Activated CD4-positive, alpha-beta memory T cell treated with anti-CD3 and anti-CD28 coated beads for 36 hours (primary cell): Measurements from ENCODE around the gene HBQ1. TPM values are rescaled to one million over a fixed set of nuclear protein-coding genes. Genes with fewer than 3 reads are reported as not detected.
"Not testable (repeated sequence)": the region's sequence is repeated elsewhere in the genome, so short reads cannot be mapped to it uniquely, and the experiment has no call there.

Source experiments
- CTCF ChIA-PET: fragments of 350-600 bp; sonication (Branson Sonifier 250); formaldehyde crosslinking; loops from one replicate; lab custom pipeline; 2021; ENCODE audit warnings: antibody characterized with exemption, inconsistent platforms; lab: Charles Lee
- POLR2A ChIA-PET: fragments of 350-600 bp; sonication (Branson Sonifier 250); formaldehyde crosslinking; loops from one replicate; lab custom pipeline; 2021; ENCODE audit warnings: antibody characterized with exemption; lab: Charles Lee
- DNase-seq: peaks from one replicate; pipeline ENCODE4 v3.0.0-alpha.2; 2020
- H3K27ac Mint-ChIP-seq: one replicate; pipeline ENCODE4 v1.8.0; 2021; ENCODE audit warnings: mixed read lengths
- H3K27me3 Mint-ChIP-seq: one replicate; pipeline ENCODE4 v1.8.0; 2021; ENCODE audit warnings: mixed read lengths
- H3K36me3 Mint-ChIP-seq: one replicate; pipeline ENCODE4 v1.8.0; 2021; ENCODE audit warnings: mixed read lengths
- H3K4me1 Mint-ChIP-seq: one replicate; pipeline ENCODE4 v1.8.0; 2021; ENCODE audit warnings: low read depth, mixed read lengths
- H3K4me3 Mint-ChIP-seq: one replicate; pipeline ENCODE4 v1.8.0; 2021; ENCODE audit warnings: mild to moderate bottlenecking, mixed read lengths
- H3K9me3 Mint-ChIP-seq: one replicate; pipeline ENCODE4 v1.8.0; 2021; ENCODE audit warnings: mixed read lengths
- intact Hi-C: fragments of 100-400 bp; cut with micrococcal nuclease; formaldehyde crosslinking; loops from one replicate; pipeline ENCODE4 v1.15.1; 2023
- total RNA-seq, 2 experiments: library from RNA; stranded (reverse); gene quantifications; one replicate each; pipeline ENCODE4 v1.2.3, GENCODE V29; 2021

HBQ1 gene
- total RNA-seq, 2 experiments from 2014 or later = not detected

GRCh38 chr16:172374-172941 is 7.8 kb upstream of the HBQ1 start, which contains the start of gene HBA2:
Gene HBA2 (plus strand): TSS chr16:172876. CDS start chr16:172913, 37 bp downstream.
- H3K27ac Mint-ChIP-seq, H3K36me3 Mint-ChIP-seq, DNase-seq, H3K4me3 Mint-ChIP-seq, H3K4me1 Mint-ChIP-seq, POLR2A ChIA-PET, intact Hi-C loops, H3K9me3 Mint-ChIP-seq, CTCF ChIA-PET: not testable (repeated sequence)
- peaks cover 56% of the 10 kb centered on the region for H3K27me3 Mint-ChIP-seq

- H3K27ac Mint-ChIP-seq, H3K4me3 Mint-ChIP-seq: not testable (repeated sequence)
Measured at GRCh38 chr16:173211-173854, 6.9 kb upstream of the HBQ1 start.

GRCh38 chr16:173928-174769 is 6.1 kb upstream of the HBQ1 start:
- POLR2A ChIA-PET, H3K4me1 Mint-ChIP-seq, intact Hi-C loops, DNase-seq, H3K9me3 Mint-ChIP-seq, H3K4me3 Mint-ChIP-seq, H3K36me3 Mint-ChIP-seq, H3K27ac Mint-ChIP-seq: not testable (repeated sequence)
- CTCF ChIA-PET = interaction anchor here (1.2 kb wide), 1 partner anchor 67 kb away, joined by 3 read pairs; no protein-coding TSS in a partner anchor
- peaks cover 54% of the 10 kb centered on the region for H3K27me3 Mint-ChIP-seq

More at GRCh38 chr16:173211-173854, 6.9 kb upstream of the HBQ1 start:
- H3K27me3 Mint-ChIP-seq = peaks cover 58% of the 10 kb centered on the region
- H3K36me3 Mint-ChIP-seq, H3K9me3 Mint-ChIP-seq, H3K4me1 Mint-ChIP-seq, POLR2A ChIA-PET, DNase-seq, intact Hi-C loops, CTCF ChIA-PET: not testable (repeated sequence)

- Mint-ChIP-seq H3K9me3 (no peaks in the 10 kb centered on the region), H3K4me1 (peaks cover 9% of the 10 kb centered on the region), H3K27ac (no peak overlapping the region), H3K36me3 (no peaks in the 10 kb centered on the region), H3K4me3 (no peak overlapping the region), H3K27me3 (peaks cover 55% of the 10 kb centered on the region)
- intact Hi-C loops = no loop called here
- no peak for DNase-seq
- POLR2A ChIA-PET = no interaction called here
- CTCF ChIA-PET = interaction anchor here (1.2 kb wide), 1 partner anchor 68 kb away, joined by 3 read pairs; no protein-coding TSS in a partner anchor
Measured at GRCh38 chr16:175011-175949, 5.0 kb upstream of the HBQ1 start.

GRCh38 chr16:176006-176405 is 4.3 kb upstream of the HBQ1 start:
- H3K4me1 Mint-ChIP-seq, intact Hi-C loops, H3K4me3 Mint-ChIP-seq, DNase-seq, H3K9me3 Mint-ChIP-seq, H3K36me3 Mint-ChIP-seq, POLR2A ChIA-PET, CTCF ChIA-PET, H3K27ac Mint-ChIP-seq: not testable (repeated sequence)
- peaks cover 50% of the 10 kb centered on the region for H3K27me3 Mint-ChIP-seq

- intact Hi-C loops, POLR2A ChIA-PET, H3K4me1 Mint-ChIP-seq, H3K4me3 Mint-ChIP-seq, H3K27ac Mint-ChIP-seq, DNase-seq, H3K36me3 Mint-ChIP-seq, CTCF ChIA-PET, H3K9me3 Mint-ChIP-seq: not testable (repeated sequence)
- H3K27me3 Mint-ChIP-seq = peaks cover 46% of the 10 kb centered on the region
Measured at GRCh38 chr16:176477-177382, 3.5 kb upstream of the HBQ1 start, which contains the start of gene HBA1. Gene HBA1 (plus strand): TSS chr16:176680. CDS start chr16:176717, 37 bp downstream.

GRCh38 chr16:177394-177822 is 2.9 kb upstream of the HBQ1 start:
- no peak for DNase-seq
- intact Hi-C loops = no loop called here
- no peak overlapping the region for H3K4me3 Mint-ChIP-seq
- no peaks in the 10 kb centered on the region for H3K9me3 Mint-ChIP-seq
- ChIA-PET CTCF (interaction anchor here (1.0 kb wide), 1 partner anchor 70 kb away, joined by 3 read pairs; no protein-coding TSS in a partner anchor), POLR2A (no interaction called here)
- no peaks in the 10 kb centered on the region for H3K36me3 Mint-ChIP-seq
- peaks cover 44% of the 10 kb centered on the region for H3K27me3 Mint-ChIP-seq
- no peak overlapping the region for H3K27ac Mint-ChIP-seq
- peaks cover 9% of the 10 kb centered on the region for H3K4me1 Mint-ChIP-seq

- DNase-seq = no peak
- CTCF ChIA-PET = interaction anchor here (1.0 kb wide), 1 partner anchor 71 kb away, joined by 3 read pairs; no protein-coding TSS in a partner anchor
- intact Hi-C loops = no loop called here
- no peaks in the 10 kb centered on the region for H3K9me3 Mint-ChIP-seq
- peaks cover 9% of the 10 kb centered on the region for H3K4me1 Mint-ChIP-seq
- H3K27me3 Mint-ChIP-seq = peaks cover 44% of the 10 kb centered on the region
- POLR2A ChIA-PET = no interaction called here
- H3K27ac Mint-ChIP-seq = no peak overlapping the region
- no peaks in the 10 kb centered on the region for H3K36me3 Mint-ChIP-seq
- H3K4me3 Mint-ChIP-seq = no peak overlapping the region
Measured at GRCh38 chr16:177981-178667, 2.1 kb upstream of the HBQ1 start.

- Mint-ChIP-seq H3K4me1 (peaks cover 4% of the 10 kb centered on the region), H3K27me3 (peaks cover 39% of the 10 kb centered on the region), H3K9me3 (no peaks in the 10 kb centered on the region), H3K36me3 (no peaks in the 10 kb centered on the region), H3K4me3 (no peak overlapping the region), H3K27ac (no peak overlapping the region)
- intact Hi-C loops = no loop called here
- ChIA-PET POLR2A (no interaction called here), CTCF (interaction anchor here (1.0 kb wide), 1 partner anchor 71 kb away, joined by 3 read pairs; no protein-coding TSS in a partner anchor)
- no peak for DNase-seq
Measured at GRCh38 chr16:178668-179015, 1.6 kb upstream of the HBQ1 start.
